PFSK-1 (cell line): ENCODE results near the gene IL6ST.

Source experiments
- POLR2AphosphoS5 ChIP-seq: IDR thresholded peaks from 2 replicates; pipeline ENCODE4 v1.6.1; 2012; ENCODE audit warnings: low read depth, mild to moderate bottlenecking, control low read depth, low read length, moderate library complexity
- SIN3A ChIP-seq: IDR thresholded peaks from 2 replicates; pipeline ENCODE4 v1.6.1; 2012; ENCODE audit warnings: mild to moderate bottlenecking, low read length, moderate library complexity, borderline replicate concordance; ENCODE audit not compliant: insufficient read depth
- TF ChIP-seq, protein P1 (sequence below), 2 experiments: IDR thresholded peaks; 2 replicates each; pipeline versions ENCODE4 v1.6.1 to v1.8.0; 2011 to 2012; ENCODE audit warnings: low read depth in 2 of 2, low read length in 2 of 2, control low read depth in 1 of 2, inconsistent platforms in 1 of 2, mild to moderate bottlenecking in 1 of 2, moderate library complexity in 1 of 2; ENCODE audit not compliant: insufficient read depth in 1 of 2

DNA sequence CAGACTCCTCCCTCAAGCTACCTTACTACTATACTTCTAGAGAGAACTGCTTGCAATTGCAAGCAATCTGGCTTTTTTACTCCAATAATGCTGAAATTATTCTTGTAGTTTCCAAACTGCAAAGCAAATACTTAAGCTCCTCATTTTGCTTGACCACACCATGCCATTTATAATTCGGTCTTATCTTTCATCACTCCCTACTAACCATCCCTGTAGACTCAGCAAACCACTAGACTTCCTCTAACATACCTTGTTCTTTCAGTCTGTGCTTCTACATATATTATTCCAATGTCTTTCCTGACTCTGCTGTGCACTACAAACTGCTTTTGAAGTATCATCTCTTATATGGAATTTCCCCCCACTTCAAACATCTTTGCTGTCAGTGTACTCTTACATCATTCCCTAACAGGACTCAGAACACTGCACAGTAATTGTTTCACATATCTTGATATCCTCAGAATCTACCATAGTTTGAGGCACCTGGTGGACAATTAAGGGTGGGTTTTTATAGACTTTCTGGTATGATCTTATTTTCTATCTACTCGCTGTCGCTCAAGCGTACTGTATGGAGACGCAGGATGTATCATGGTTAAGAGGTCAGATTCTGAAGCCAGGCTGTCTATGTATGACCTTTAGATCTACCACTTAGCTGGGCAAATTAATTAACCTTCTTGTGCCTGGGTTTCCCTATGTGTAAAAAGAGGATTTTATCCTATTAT lies 2.8 kb downstream of the IL6ST start:
- TF ChIP-seq SIN3A (no peak), POLR2AphosphoS5 (no peak)
- TF ChIP-seq, protein P1, sequence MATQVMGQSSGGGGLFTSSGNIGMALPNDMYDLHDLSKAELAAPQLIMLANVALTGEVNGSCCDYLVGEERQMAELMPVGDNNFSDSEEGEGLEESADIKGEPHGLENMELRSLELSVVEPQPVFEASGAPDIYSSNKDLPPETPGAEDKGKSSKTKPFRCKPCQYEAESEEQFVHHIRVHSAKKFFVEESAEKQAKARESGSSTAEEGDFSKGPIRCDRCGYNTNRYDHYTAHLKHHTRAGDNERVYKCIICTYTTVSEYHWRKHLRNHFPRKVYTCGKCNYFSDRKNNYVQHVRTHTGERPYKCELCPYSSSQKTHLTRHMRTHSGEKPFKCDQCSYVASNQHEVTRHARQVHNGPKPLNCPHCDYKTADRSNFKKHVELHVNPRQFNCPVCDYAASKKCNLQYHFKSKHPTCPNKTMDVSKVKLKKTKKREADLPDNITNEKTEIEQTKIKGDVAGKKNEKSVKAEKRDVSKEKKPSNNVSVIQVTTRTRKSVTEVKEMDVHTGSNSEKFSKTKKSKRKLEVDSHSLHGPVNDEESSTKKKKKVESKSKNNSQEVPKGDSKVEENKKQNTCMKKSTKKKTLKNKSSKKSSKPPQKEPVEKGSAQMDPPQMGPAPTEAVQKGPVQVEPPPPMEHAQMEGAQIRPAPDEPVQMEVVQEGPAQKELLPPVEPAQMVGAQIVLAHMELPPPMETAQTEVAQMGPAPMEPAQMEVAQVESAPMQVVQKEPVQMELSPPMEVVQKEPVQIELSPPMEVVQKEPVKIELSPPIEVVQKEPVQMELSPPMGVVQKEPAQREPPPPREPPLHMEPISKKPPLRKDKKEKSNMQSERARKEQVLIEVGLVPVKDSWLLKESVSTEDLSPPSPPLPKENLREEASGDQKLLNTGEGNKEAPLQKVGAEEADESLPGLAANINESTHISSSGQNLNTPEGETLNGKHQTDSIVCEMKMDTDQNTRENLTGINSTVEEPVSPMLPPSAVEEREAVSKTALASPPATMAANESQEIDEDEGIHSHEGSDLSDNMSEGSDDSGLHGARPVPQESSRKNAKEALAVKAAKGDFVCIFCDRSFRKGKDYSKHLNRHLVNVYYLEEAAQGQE (IDR thresholded peaks at IDR 0.05; ENCODE audit: insufficient read depth in 1 of 2, low read depth in 2 of 2, low read length in 2 of 2) = no peak
